Astrocyte of the cerebellum (primary cell): ENCODE results near the gene HIPK2.

Experiments used
- DNase-seq: peaks from one replicate; pipeline ENCODE4 v3.0.0-alpha.2; 2011; ENCODE audit warnings: low read depth
- H3K4me3 ChIP-seq: 2 replicates; pipeline ENCODE4 v1.5.1; 2011; ENCODE audit warnings: mild to moderate bottlenecking, low read depth, low read length, moderate library complexity
- CTCF ChIP-seq: IDR thresholded peaks from 2 replicates; pipeline ENCODE4 v1.5.1; 2012; ENCODE audit warnings: low read length, low read depth, moderate library complexity, mild to moderate bottlenecking; ENCODE audit errors: missing control alignments
- in situ Hi-C: cut with HindIII; loops from 2 replicates; pipeline ENCODE4 v1.10.0; 2017; ENCODE audit warnings: low sequenced_read_pairs

HIPK2 gene

GRCh38 chr7:139808427-139808826 is 30.6 kb upstream of the HIPK2 start:
- DNase-seq = no peak
- no peak for TF ChIP-seq CTCF
- no peak overlapping the region for H3K4me3 ChIP-seq
- in situ Hi-C loops = no loop called here

- no peak for TF ChIP-seq CTCF
- no peak overlapping the region for H3K4me3 ChIP-seq
- no peak for DNase-seq
- in situ Hi-C loops = no loop called here
Observed at GRCh38 chr7:139807009-139807408, 29.2 kb upstream of the HIPK2 start.

- no peak for TF ChIP-seq CTCF
- in situ Hi-C loops = no loop called here
- no peak overlapping the region for H3K4me3 ChIP-seq
- DNase-seq = no peak
Observed at GRCh38 chr7:139804571-139804970, 26.8 kb upstream of the HIPK2 start.

- no peak for TF ChIP-seq CTCF
- in situ Hi-C loops = no loop called here
- DNase-seq = no peak
- H3K4me3 ChIP-seq = no peak overlapping the region
Observed at GRCh38 chr7:139799586-139799985, 21.8 kb upstream of the HIPK2 start.

GRCh38 chr7:139798892-139799291 is 21.1 kb upstream of the HIPK2 start:
- no peak for TF ChIP-seq CTCF
- DNase-seq = no peak
- no peak overlapping the region for H3K4me3 ChIP-seq
- in situ Hi-C loops = no loop called here

GRCh38 chr7:139798221-139798620 is 20.4 kb upstream of the HIPK2 start:
- no peak for TF ChIP-seq CTCF
- no peak overlapping the region for H3K4me3 ChIP-seq
- in situ Hi-C loops = no loop called here
- DNase-seq = no peak

- TF ChIP-seq CTCF = no peak
- in situ Hi-C loops = no loop called here
- no peak overlapping the region for H3K4me3 ChIP-seq
- no peak for DNase-seq
Observed at GRCh38 chr7:139797607-139798006, 19.8 kb upstream of the HIPK2 start.
